ENCODE data around the gene EXD2. TPM values are rescaled to one million over a fixed set of nuclear protein-coding genes. Genes with fewer than 3 reads are reported as not detected.
A peak's percentile ranks its signal among the peaks of the same experiment; 100 is the strongest.

Gene EXD2
- total and polyA plus RNA-seq, 9 donors, result 11.3 to 23.1 (median 17.0) TPM

DNA sequence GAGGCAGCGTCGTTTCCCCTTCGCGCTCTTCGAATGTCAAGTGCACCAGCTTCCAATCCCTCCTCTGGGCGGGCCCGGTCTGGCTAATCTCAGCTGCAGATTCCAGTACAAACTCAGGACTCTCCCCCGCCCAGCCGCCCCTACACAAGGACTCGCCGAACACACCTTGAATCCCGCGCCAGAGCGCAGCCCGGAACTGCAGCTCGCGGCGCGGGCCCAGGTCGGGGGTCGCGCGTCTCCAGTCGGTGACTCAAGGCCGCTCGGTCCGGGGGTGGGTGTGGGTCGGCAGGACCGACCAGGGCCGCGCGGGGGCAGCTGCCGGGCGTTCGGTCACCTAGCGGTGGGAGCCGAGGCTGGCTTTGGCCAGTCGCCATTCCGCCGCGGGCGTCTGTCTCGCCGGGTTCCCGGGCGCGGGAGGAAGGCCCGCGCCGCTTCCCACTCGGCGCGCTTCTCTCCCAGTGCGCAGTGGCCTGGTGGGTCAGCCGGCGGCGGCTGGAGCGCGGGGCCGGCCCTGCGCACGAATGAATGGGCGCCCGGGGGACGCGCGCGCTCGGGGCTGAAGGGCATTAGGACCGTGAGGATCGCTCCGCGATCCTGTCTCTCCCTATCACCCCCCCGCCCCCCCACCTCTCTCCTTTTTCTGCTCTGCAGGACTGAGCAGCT lies 68.4 kb downstream of the EXD2 start, which contains the start of gene GALNT16:
TSS of gene GALNT16 (plus strand) at position 632 of the 663 bp plus-strand sequence. CDS start 133 bp downstream, outside the sequence.
- Histone ChIP-seq H3K9me3 (no peaks in the 10 kb centered on the region), H3K27ac (no peak within 1 kb of the TSS), H3K4me1 (ENCODE audit: insufficient read depth) (peaks cover 2% of the 10 kb centered on the region), H3K36me3 (no peaks in the 10 kb centered on the region), H3K4me3 (peak within 1 kb of the TSS; percentile 53), H3K27me3 (no peaks in the 10 kb centered on the region)
- peak in 2 of 5 donors; percentile 44 to 53 for DNase-seq
- TF ChIP-seq, protein P1, sequence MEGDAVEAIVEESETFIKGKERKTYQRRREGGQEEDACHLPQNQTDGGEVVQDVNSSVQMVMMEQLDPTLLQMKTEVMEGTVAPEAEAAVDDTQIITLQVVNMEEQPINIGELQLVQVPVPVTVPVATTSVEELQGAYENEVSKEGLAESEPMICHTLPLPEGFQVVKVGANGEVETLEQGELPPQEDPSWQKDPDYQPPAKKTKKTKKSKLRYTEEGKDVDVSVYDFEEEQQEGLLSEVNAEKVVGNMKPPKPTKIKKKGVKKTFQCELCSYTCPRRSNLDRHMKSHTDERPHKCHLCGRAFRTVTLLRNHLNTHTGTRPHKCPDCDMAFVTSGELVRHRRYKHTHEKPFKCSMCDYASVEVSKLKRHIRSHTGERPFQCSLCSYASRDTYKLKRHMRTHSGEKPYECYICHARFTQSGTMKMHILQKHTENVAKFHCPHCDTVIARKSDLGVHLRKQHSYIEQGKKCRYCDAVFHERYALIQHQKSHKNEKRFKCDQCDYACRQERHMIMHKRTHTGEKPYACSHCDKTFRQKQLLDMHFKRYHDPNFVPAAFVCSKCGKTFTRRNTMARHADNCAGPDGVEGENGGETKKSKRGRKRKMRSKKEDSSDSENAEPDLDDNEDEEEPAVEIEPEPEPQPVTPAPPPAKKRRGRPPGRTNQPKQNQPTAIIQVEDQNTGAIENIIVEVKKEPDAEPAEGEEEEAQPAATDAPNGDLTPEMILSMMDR (IDR thresholded peaks at IDR 0.05), result peak in 1 of 3 donors; percentile 8
- TF ChIP-seq POLR2A (IDR thresholded peaks at IDR 0.05) (no peak), EP300 (IDR thresholded peaks at IDR 0.05) (no peak)
- WGBS, 3 donors, result 1% methylated on average over 47 to 74 of the region's 74 CpGs
- intact Hi-C loops (cut with DNase I), result no loop called here

DNA sequence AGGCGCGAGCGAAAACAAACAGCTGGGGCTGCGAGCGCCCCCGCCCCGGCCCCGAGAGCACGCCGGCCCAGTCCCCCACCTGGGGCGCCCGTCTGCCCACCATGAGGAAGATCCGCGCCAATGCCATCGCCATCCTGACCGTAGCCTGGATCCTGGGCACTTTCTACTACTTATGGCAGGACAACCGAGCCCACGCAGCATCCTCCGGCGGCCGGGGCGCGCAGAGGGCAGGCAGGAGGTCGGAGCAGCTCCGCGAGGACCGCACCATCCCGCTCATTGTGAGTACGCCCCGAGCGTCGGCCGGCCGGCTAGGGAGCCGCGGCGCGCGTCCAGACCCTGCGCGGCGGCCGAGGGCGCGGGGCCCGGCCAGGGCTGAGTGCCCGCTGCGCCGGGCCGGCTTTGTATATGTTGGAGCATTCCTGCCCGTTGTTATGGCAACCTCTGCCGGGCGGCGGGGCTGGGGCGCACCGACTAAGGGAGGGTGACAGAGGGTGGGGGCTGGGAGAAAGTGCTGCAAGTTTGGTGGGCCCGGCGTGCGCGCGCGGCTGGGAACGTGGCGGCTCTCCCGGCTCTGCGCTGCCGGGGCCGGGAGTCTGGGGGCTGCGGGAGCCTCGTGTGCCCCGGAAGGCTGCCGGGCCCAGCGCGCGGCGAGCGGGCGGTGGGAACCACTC lies 69.0 kb downstream of the EXD2 start:
- Histone ChIP-seq H3K36me3 (no peaks in the 10 kb centered on the region), H3K9me3 (no peaks in the 10 kb centered on the region), H3K4me3 (peak overlapping the region; percentile 53), H3K4me1 (ENCODE audit: insufficient read depth) (peaks cover 2% of the 10 kb centered on the region), H3K27me3 (no peaks in the 10 kb centered on the region), H3K27ac (no peak overlapping the region)
- whole genome bisulfite sequencing, 3 donors, result 0 to 1% (median 0%) methylated on average over 60 to 78 of the region's 78 CpGs
- intact Hi-C loops (cut with DNase I), result no loop called here
- peak in 2 of 5 donors; percentile 30 to 42 for DNase-seq
- TF ChIP-seq, protein P1 (IDR thresholded peaks at IDR 0.05), result no peak
- TF ChIP-seq EP300 (IDR thresholded peaks at IDR 0.05) (no peak), POLR2A (IDR thresholded peaks at IDR 0.05) (no peak)

DNA sequence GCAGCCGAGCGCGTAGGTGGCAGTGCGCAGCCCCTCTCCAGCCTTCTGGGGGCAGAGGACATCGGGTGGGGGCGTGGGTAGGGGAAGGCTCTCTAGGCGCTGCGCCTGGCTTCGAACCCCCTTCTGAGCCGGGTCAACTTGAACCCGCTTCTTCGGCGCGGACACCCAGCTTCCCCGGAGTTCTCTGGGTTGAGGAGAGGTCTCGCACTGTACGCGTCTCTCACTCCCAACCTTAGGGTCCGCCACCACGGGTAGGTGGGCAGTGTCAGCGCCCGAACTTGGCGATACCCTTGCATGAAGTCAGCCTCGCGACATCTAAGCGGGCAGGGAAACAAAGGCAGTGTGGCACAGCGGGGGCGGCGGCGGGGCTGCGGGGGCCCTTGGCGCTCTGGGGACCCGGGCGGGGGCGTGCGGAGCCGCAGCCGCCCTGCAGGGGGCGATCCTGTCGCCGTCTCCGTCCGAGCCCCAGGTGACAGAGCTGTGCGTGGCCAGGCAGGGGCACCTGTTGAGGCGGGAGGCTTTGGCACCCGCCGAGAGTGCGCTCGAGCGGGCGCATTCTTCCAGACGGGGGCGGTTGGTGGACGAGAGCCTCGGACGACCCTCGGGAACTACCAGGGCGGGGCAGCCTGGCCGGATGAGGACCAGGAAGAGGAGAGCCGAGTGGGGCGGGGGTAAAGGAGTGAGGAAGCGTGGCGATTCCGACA lies 69.7 kb downstream of the EXD2 start:
- no peak for TF ChIP-seq POLR2A (IDR thresholded peaks at IDR 0.05)
- TF ChIP-seq, protein P1 (IDR thresholded peaks at IDR 0.05), result peak in 2 of 3 donors; percentile 38 to 45
- Histone ChIP-seq H3K9me3 (no peaks in the 10 kb centered on the region), H3K36me3 (no peaks in the 10 kb centered on the region), H3K4me3 (peak overlapping the region; percentile 53), H3K27me3 (no peaks in the 10 kb centered on the region), H3K27ac (no peak overlapping the region), H3K4me1 (ENCODE audit: insufficient read depth) (peaks cover 2% of the 10 kb centered on the region)
- DNase-seq, result peak in 2 of 5 donors; percentile 40 to 43
- WGBS, 3 donors, result 1% methylated on average over 34 to 64 of the region's 64 CpGs
- intact Hi-C loops (cut with DNase I), result no loop called here

DNA sequence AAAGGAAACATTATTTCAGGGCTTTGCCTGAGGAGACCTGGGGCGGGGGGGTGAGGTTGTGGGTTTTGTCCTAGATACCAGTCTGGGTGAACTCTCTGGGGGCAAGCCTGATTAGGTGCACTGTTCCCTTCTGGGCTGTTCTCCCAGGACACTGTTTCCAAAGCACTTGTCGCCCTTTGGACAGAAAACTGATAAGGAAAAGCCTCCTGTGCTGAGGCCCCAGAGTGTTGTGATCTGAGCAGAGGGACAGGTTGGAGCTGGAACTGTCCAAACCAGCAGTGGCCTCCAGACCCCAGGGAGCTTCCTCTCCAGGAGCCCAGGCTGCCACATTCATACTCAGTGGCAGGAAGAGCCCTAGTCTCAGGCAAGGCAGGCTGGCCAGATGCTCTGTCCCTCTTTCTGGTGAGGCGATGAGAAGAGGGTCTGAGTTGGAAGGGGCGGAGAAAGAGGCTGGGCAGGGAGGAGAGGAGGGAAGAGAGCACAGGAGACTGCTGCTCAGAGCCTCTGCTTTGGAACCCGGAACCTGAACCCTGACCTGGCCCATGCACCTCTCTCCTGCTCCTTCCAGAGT lies 70.5 kb downstream of the EXD2 start:
- Histone ChIP-seq H3K4me1 (ENCODE audit: insufficient read depth) (peaks cover 2% of the 10 kb centered on the region), H3K9me3 (no peaks in the 10 kb centered on the region), H3K27me3 (no peaks in the 10 kb centered on the region), H3K27ac (no peak overlapping the region), H3K4me3 (no peak overlapping the region), H3K36me3 (no peaks in the 10 kb centered on the region)
- WGBS, 3 donors, result 52 to 58% (median 53%) methylated on average over 5 of the region's 5 CpGs
- intact Hi-C loops (cut with DNase I), result no loop called here
- no peak for DNase-seq
- TF ChIP-seq POLR2A (IDR thresholded peaks at IDR 0.05), result no peak
- TF ChIP-seq EP300 (IDR thresholded peaks at IDR 0.05), result no peak
- TF ChIP-seq, protein P1 (IDR thresholded peaks at IDR 0.05), result no peak

Data from ovary (tissue), 9 donors.